Fibroblast of villous mesenchyme (primary cell): Measurements from ENCODE around the gene ZC3H10. TPM values are rescaled to one million over a fixed set of nuclear protein-coding genes. Genes with fewer than 3 reads are reported as not detected.

Experiments
- DNase-seq: peaks from one replicate; pipeline ENCODE4 v3.0.0-alpha.2; 2010; ENCODE audit warnings: low read depth
- H3K4me3 ChIP-seq: 2 replicates; pipeline ENCODE4 v1.5.1; 2011; ENCODE audit warnings: low read depth, mild to moderate bottlenecking, low read length
- total RNA-seq: library from RNA; depleted of rRNA; stranded (reverse); fragments of >200 nt; gene quantifications from 2 replicates; pipeline ENCODE4 v1.2.3, GENCODE V29; 2012
- TF ChIP-seq, protein P1 (sequence below): IDR thresholded peaks from 2 replicates; pipeline ENCODE4 v1.5.1; 2012; ENCODE audit warnings: low read depth, mild to moderate bottlenecking, low read length; ENCODE audit not compliant: insufficient read depth

Gene ZC3H10
- total RNA-seq, 1 donor: 4.3 TPM

DNA sequence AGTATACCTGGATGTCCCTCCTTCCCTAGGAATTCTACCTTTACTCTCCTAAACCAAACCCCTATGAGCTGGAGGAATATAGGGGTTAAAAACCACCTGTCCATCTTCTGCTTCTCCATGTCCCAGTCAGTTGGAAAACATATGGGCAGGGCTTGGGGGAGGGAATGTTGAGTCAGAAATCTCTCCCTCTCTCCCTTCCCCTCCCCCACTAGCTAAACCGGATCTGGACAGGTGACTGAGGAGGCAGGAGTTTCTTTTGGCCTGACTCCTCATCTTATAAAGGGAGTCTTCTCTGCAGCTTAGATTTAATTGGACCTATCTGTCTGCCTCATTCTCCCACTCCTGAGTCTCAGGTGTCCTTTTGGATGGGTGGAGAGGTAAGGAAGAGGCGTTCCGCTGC is 32.0 kb upstream of the ZC3H10 start:
- no peak for DNase-seq
- TF ChIP-seq, protein P1, sequence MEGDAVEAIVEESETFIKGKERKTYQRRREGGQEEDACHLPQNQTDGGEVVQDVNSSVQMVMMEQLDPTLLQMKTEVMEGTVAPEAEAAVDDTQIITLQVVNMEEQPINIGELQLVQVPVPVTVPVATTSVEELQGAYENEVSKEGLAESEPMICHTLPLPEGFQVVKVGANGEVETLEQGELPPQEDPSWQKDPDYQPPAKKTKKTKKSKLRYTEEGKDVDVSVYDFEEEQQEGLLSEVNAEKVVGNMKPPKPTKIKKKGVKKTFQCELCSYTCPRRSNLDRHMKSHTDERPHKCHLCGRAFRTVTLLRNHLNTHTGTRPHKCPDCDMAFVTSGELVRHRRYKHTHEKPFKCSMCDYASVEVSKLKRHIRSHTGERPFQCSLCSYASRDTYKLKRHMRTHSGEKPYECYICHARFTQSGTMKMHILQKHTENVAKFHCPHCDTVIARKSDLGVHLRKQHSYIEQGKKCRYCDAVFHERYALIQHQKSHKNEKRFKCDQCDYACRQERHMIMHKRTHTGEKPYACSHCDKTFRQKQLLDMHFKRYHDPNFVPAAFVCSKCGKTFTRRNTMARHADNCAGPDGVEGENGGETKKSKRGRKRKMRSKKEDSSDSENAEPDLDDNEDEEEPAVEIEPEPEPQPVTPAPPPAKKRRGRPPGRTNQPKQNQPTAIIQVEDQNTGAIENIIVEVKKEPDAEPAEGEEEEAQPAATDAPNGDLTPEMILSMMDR: no peak
- H3K4me3 ChIP-seq: no peak overlapping the region

DNA sequence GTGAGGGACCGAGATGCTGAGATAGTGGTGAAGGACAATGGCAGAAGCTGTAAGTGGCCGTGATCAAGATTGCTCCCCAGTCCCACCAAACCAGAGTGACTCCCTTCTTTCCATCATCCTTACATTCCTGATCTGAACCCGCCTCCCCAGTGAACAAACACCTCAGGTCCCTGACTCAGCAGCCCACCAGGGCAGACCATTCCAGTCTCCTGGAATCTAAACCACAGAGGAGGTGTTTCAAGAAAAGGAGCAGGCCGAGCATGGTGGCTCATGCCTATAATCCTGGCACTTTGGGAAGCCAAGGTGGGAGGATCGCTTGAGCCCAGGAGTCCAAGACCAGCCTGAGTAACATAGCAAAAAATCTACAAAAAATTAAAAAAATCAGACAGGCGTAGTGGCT is 31.5 kb upstream of the ZC3H10 start:
- TF ChIP-seq, protein P1: no peak
- no peak for DNase-seq
- H3K4me3 ChIP-seq: no peak overlapping the region

DNA sequence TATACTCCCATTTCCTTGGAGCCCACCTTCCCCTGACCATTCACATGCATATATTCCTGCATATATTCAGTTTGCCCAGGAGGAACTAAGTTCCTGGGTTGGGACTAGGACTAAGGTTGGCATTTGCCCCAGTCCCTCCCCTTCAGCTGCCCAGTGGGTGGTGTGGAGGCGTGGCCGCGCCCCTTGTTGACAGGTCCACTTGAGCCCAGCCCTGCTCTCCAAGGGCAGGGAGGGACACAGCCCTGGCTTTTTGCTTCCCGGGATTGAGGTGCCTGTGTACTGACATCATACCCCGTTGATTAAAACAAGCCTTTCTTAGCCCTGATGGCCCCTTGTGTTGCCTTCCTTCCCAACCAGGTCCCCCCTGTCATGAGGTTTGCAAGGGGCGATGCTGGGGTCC is 30.8 kb upstream of the ZC3H10 start:
- no peak overlapping the region for H3K4me3 ChIP-seq
- TF ChIP-seq, protein P1: no peak
- no peak for DNase-seq

DNA sequence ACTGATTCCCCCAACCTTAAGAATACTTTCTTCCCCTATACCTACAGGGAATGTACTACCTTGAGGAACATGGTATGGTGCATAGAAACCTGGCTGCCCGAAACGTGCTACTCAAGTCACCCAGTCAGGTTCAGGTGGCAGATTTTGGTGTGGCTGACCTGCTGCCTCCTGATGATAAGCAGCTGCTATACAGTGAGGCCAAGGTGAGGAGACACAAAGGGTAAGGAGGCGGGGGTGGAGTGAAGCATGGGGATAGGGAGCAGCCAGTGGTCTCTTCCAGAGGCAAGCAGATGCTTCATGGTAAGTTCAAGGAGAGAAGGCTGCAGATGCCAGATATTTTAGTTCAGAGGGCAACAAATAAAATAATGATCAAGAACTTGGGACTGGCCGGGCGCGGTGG is 20.3 kb upstream of the ZC3H10 start:
- DNase-seq: no peak
- H3K4me3 ChIP-seq: no peak overlapping the region
- TF ChIP-seq, protein P1: no peak

DNA sequence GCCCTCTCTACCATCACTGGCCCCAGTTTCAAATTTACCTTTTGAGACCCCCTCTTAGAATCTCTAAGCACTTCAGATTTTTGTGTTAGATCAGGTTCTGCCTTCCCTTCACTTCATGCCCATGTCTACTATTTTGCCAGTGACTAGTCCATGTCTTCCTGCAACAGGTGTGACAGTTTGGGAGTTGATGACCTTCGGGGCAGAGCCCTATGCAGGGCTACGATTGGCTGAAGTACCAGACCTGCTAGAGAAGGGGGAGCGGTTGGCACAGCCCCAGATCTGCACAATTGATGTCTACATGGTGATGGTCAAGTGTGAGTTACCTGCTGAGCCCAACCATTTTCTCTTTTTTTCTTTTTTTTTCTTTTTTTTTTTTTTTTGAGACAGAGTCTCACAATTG is 19.5 kb upstream of the ZC3H10 start:
- no peak overlapping the region for H3K4me3 ChIP-seq
- no peak for DNase-seq
- TF ChIP-seq, protein P1: no peak

DNA sequence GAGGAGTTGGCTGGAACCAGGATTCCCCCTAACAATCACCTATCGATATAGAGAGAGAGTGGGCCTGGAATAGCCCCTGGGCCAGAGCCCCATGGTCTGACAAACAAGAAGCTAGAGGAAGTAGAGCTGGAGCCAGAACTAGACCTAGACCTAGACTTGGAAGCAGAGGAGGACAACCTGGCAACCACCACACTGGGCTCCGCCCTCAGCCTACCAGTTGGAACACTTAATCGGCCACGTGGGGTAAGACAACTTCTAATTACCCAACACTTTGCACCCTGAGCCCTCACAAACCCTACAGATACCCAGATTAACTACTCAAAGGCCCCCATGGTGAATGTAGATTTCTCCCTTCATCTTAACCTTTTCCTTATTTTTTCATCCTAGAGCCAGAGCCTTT is 18.3 kb upstream of the ZC3H10 start:
- TF ChIP-seq, protein P1: no peak
- no peak for DNase-seq
- no peak overlapping the region for H3K4me3 ChIP-seq

DNA sequence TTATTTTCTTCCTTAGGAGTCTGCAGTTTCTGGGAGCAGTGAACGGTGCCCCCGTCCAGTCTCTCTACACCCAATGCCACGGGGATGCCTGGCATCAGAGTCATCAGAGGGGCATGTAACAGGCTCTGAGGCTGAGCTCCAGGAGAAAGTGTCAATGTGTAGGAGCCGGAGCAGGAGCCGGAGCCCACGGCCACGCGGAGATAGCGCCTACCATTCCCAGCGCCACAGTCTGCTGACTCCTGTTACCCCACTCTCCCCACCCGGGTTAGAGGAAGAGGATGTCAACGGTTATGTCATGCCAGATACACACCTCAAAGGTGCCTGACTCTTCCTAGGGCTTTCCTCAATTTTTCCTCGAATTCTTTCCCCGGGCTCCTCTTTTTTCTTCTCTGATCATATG is 17.0 kb upstream of the ZC3H10 start:
- DNase-seq: no peak
- H3K4me3 ChIP-seq: no peak overlapping the region
- TF ChIP-seq, protein P1: no peak
